RKO (cell line): Measurements from ENCODE around the gene FKBP9.
"Not testable (repeated sequence)": the region's sequence is repeated elsewhere in the genome, so short reads cannot be mapped to it uniquely, and the experiment has no call there.

Experiments
- DNase-seq: peaks from one replicate; pipeline ENCODE4 v3.0.0-alpha.2; 2016; ENCODE audit warnings: low spot score

The FKBP9 gene

GRCh38 chr7:32948202-32948601 is 9.0 kb upstream of the FKBP9 start:
- no peak for DNase-seq

GRCh38 chr7:32952876-32953275 is 4.4 kb upstream of the FKBP9 start:
- DNase-seq = no peak

GRCh38 chr7:32958046-32959025 is 1.1 kb downstream of the FKBP9 start:
- DNase-seq = peak; percentile 33

GRCh38 chr7:32963880-32964301 is 6.7 kb downstream of the FKBP9 start:
- not testable (repeated sequence) for DNase-seq

GRCh38 chr7:32964461-32965159 is 7.4 kb downstream of the FKBP9 start:
- DNase-seq = not testable (repeated sequence)

- not testable (repeated sequence) for DNase-seq
Observed at GRCh38 chr7:32966489-32967267, 9.4 kb downstream of the FKBP9 start.

- DNase-seq = not testable (repeated sequence)
Observed at GRCh38 chr7:32967268-32967582, 10.0 kb downstream of the FKBP9 start.

- DNase-seq = not testable (repeated sequence)
Observed at GRCh38 chr7:32971967-32972366, 14.7 kb downstream of the FKBP9 start.

GRCh38 chr7:32977159-32977558 is 19.9 kb downstream of the FKBP9 start:
- not testable (repeated sequence) for DNase-seq

GRCh38 chr7:32979246-32979645 is 22.0 kb downstream of the FKBP9 start:
- DNase-seq = peak; percentile 35

- not testable (repeated sequence) for DNase-seq
Observed at GRCh38 chr7:32979902-32980301, 22.7 kb downstream of the FKBP9 start.

GRCh38 chr7:32988148-32988547 is 30.9 kb downstream of the FKBP9 start:
- DNase-seq = not testable (repeated sequence)

GRCh38 chr7:32991068-32991585 is 33.9 kb downstream of the FKBP9 start:
- DNase-seq = not testable (repeated sequence)

GRCh38 chr7:32991975-32992700 is 34.9 kb downstream of the FKBP9 start:
- DNase-seq = not testable (repeated sequence)

- DNase-seq = not testable (repeated sequence)
Observed at GRCh38 chr7:32992750-32993149, 35.5 kb downstream of the FKBP9 start.

- DNase-seq = not testable (repeated sequence)
Observed at GRCh38 chr7:32997956-32998355, 40.7 kb downstream of the FKBP9 start.

GRCh38 chr7:32998361-32999171 is 41.3 kb downstream of the FKBP9 start:
- not testable (repeated sequence) for DNase-seq

- DNase-seq = not testable (repeated sequence)
Observed at GRCh38 chr7:32999380-32999779, 42.1 kb downstream of the FKBP9 start.

- not testable (repeated sequence) for DNase-seq
Observed at GRCh38 chr7:33003111-33003510, 45.9 kb downstream of the FKBP9 start.

- DNase-seq = not testable (repeated sequence)
Observed at GRCh38 chr7:33004104-33004616, 46.9 kb downstream of the FKBP9 start.
